HEK293 (cell line): ENCODE measurements around the gene CD81.

Experiments
- CTCF ChIA-PET: fragments of 350-600 bp; formaldehyde crosslinking; extraction: SDS; loops from one replicate; lab custom pipeline; 2021; ENCODE audit warnings: antibody characterized with exemption; lab: Yijun Ruan, JAX
- POLR2A ChIA-PET: fragments of 300-600 bp; formaldehyde crosslinking; extraction: SDS; loops from one replicate; lab custom pipeline; 2020; ENCODE audit warnings: antibody characterized with exemption, inconsistent platforms; lab: Yijun Ruan, JAX
- H3K27ac ChIP-seq: fragments of 200-500 bp; sonication (Bioruptor generic); 2 replicates; pipeline ENCODE4 v1.5.1; 2014; ENCODE audit warnings: low read depth, low read length, control low read depth, inconsistent platforms; ENCODE audit errors: extremely low read depth
- H3K36me3 ChIP-seq, 2 experiments: fragments of 200-500 bp in 1 of 2; sonication (Bioruptor generic) in 1 of 2; 1 replicate in 1 of 2; 2 replicates in 1 of 2; pipeline ENCODE4 v1.5.1; 2014 to 2017; ENCODE audit warnings: inconsistent platforms in 2 of 2, low read length in 2 of 2; ENCODE audit not compliant: control insufficient read depth in 2 of 2, insufficient read depth in 1 of 2
- H3K4me1 ChIP-seq: fragments of 200-500 bp; sonication (Bioruptor generic); 2 replicates; pipeline ENCODE4 v1.5.1; 2014; ENCODE audit warnings: mild to moderate bottlenecking, low read length, inconsistent platforms; ENCODE audit not compliant: control insufficient read depth, insufficient read depth
- H3K4me3 ChIP-seq: 2 replicates; pipeline ENCODE4 v1.5.1; 2011; ENCODE audit warnings: low read depth, mild to moderate bottlenecking, control low read depth, low read length, moderate library complexity
- H3K9me3 ChIP-seq: fragments of 200-500 bp; sonication (Bioruptor generic); 2 replicates; pipeline ENCODE4 v1.5.1; 2014; ENCODE audit warnings: low read depth, low read length, inconsistent platforms; ENCODE audit not compliant: control insufficient read depth, insufficient read depth
- GLI2 ChIP-seq: fragments of 450-650 bp; formaldehyde crosslinking; IDR thresholded peaks from 2 replicates; pipeline ENCODE4; 2017; ENCODE audit warnings: missing biosample characterization, missing genetic modification characterization, low read depth, borderline replicate concordance
- HOXD13 ChIP-seq: sonication (generic); formaldehyde crosslinking; IDR thresholded peaks from 2 replicates; pipeline ENCODE4 v1.8.0; 2022; ENCODE audit warnings: missing genetic modification reagents, borderline replicate concordance
- KLF7 ChIP-seq: fragments of 450-650 bp; formaldehyde crosslinking; IDR thresholded peaks from 2 replicates; pipeline ENCODE4 v1.5.1; 2016; ENCODE audit warnings: missing biosample characterization, missing genetic modification characterization, borderline replicate concordance
- MEIS1 ChIP-seq: sonication (generic); formaldehyde crosslinking; IDR thresholded peaks from 2 replicates; pipeline ENCODE4 v1.8.1; 2022; ENCODE audit warnings: missing genetic modification reagents, mild to moderate bottlenecking, borderline replicate concordance
- SALL2 ChIP-seq: fragments of 450-650 bp; formaldehyde crosslinking; IDR thresholded peaks from 2 replicates; pipeline ENCODE4 v1.5.0; 2017; ENCODE audit warnings: missing biosample characterization, mild to moderate bottlenecking, missing genetic modification characterization, borderline replicate concordance
- SETDB1 ChIP-seq: IDR thresholded peaks from one replicate; pipeline ENCODE4 v1.6.1; 2017; ENCODE audit warnings: mild to moderate bottlenecking, low read length, moderate library complexity, mixed read lengths; ENCODE audit not compliant: insufficient read length
- ZBTB20 ChIP-seq: fragments of 450-650 bp; formaldehyde crosslinking; IDR thresholded peaks from 2 replicates; pipeline ENCODE4 v1.5.1; 2016; ENCODE audit warnings: missing biosample characterization, missing genetic modification characterization
- ZEB2 ChIP-seq: fragments of 450-650 bp; formaldehyde crosslinking; IDR thresholded peaks from 2 replicates; pipeline ENCODE4 v1.5.1; 2016; ENCODE audit warnings: missing biosample characterization, missing genetic modification characterization
- ZNF140 ChIP-seq: fragments of 450-650 bp; formaldehyde crosslinking; IDR thresholded peaks from 2 replicates; pipeline ENCODE4 v1.5.1; 2016; ENCODE audit warnings: missing biosample characterization, missing genetic modification characterization
- ZNF146 ChIP-seq: fragments of 450-650 bp; formaldehyde crosslinking; IDR thresholded peaks from 2 replicates; pipeline ENCODE4 v1.5.1; 2016; ENCODE audit warnings: missing biosample characterization, missing genetic modification characterization
- ZNF16 ChIP-seq: fragments of 450-650 bp; formaldehyde crosslinking; IDR thresholded peaks from 2 replicates; pipeline ENCODE4 v1.5.1; 2016; ENCODE audit warnings: low read depth, missing biosample characterization, missing genetic modification characterization
- ZNF211 ChIP-seq: fragments of 450-650 bp; formaldehyde crosslinking; IDR thresholded peaks from 2 replicates; pipeline ENCODE4 v1.5.1; 2016; ENCODE audit warnings: low read depth, missing biosample characterization, missing genetic modification characterization
- ZNF223 ChIP-seq: fragments of 450-650 bp; formaldehyde crosslinking; IDR thresholded peaks from 2 replicates; pipeline ENCODE4 v1.5.1; 2016; ENCODE audit warnings: missing biosample characterization, missing genetic modification characterization
- ZNF239 ChIP-seq: fragments of 450-650 bp; formaldehyde crosslinking; IDR thresholded peaks from 2 replicates; pipeline ENCODE4 v1.5.1; 2016; ENCODE audit warnings: missing biosample characterization, missing genetic modification characterization
- ZNF24 ChIP-seq: fragments of 450-650 bp; formaldehyde crosslinking; IDR thresholded peaks from 2 replicates; pipeline ENCODE4 v1.5.1; 2016; ENCODE audit warnings: missing biosample characterization, missing genetic modification characterization
- ZNF423 ChIP-seq: fragments of 450-650 bp; formaldehyde crosslinking; IDR thresholded peaks from 2 replicates; pipeline ENCODE4 v1.5.1; 2016; ENCODE audit warnings: missing biosample characterization, missing genetic modification characterization
- ZNF660 ChIP-seq: fragments of 450-650 bp; IDR thresholded peaks from 2 replicates; pipeline ENCODE4 v1.5.1; 2018; ENCODE audit warnings: missing biosample characterization, mild to moderate bottlenecking, missing genetic modification characterization
- ZNF843 ChIP-seq: fragments of 450-650 bp; formaldehyde crosslinking; IDR thresholded peaks from 2 replicates; pipeline ENCODE4 v1.5.1; 2016; ENCODE audit warnings: missing biosample characterization, missing genetic modification characterization
- ZSCAN23 ChIP-seq: fragments of 450-650 bp; formaldehyde crosslinking; IDR thresholded peaks from 2 replicates; pipeline ENCODE4 v1.5.1; 2016; ENCODE audit warnings: missing biosample characterization, missing genetic modification characterization
- TF ChIP-seq, protein P1 (sequence below): fragments of 450-650 bp; formaldehyde crosslinking; IDR thresholded peaks from 2 replicates; pipeline ENCODE4 v1.5.1; 2016; ENCODE audit warnings: missing biosample characterization, missing genetic modification characterization
- TF ChIP-seq, protein P2 (sequence below): fragments of 450-650 bp; formaldehyde crosslinking; IDR thresholded peaks from 2 replicates; pipeline ENCODE4 v1.5.1; 2016; ENCODE audit warnings: missing biosample characterization, missing genetic modification characterization
- TF ChIP-seq, protein P3 (sequence below): fragments of 450-650 bp; formaldehyde crosslinking; IDR thresholded peaks from 2 replicates; pipeline ENCODE4 v1.5.1; 2016; ENCODE audit warnings: missing biosample characterization, missing genetic modification characterization
- TF ChIP-seq, protein P4 (sequence below): fragments of 450-650 bp; formaldehyde crosslinking; IDR thresholded peaks from 2 replicates; pipeline ENCODE4 v1.5.1; 2016; ENCODE audit warnings: missing biosample characterization, missing genetic modification characterization

CD81 gene

DNA sequence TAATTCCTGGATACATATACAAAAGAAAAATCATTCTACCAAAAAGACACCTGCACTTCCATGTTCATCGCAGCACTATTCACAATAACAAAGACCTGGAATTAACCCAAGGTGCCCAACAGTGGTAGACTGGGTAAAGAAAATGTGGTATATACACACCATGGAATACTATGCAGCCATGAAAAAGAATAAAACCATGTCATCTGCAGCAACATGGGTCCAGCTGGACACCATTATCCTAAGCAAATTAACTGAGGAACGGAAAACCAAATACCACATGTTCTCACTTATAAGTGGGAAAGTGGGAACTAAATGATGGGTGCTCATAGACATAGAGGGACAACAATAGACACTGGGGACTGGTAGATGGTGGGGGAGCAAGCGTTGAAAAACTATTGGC, 62.7 kb downstream of the CD81 start:
- Histone ChIP-seq H3K4me1 (no peaks in the 10 kb centered on the region), H3K4me3 (no peak overlapping the region), H3K27ac (no peak overlapping the region), H3K9me3 (no peaks in the 10 kb centered on the region), H3K36me3 (no peaks in the 10 kb centered on the region)
- POLR2A ChIA-PET = no interaction called here
- CTCF ChIA-PET = interaction anchor here (4.3 kb wide), 1 partner anchor 92 kb away, joined by 24 read pairs; no protein-coding TSS in a partner anchor
- no peak for TF ChIP-seq ZBTB20 (tag by site-specific recombination)
- peak; percentile 85 for TF ChIP-seq ZNF146
- TF ChIP-seq, protein P1, sequence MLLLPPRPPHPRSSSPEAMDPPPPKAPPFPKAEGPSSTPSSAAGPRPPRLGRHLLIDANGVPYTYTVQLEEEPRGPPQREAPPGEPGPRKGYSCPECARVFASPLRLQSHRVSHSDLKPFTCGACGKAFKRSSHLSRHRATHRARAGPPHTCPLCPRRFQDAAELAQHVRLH = peak; percentile 59
- TF ChIP-seq, protein P2, sequence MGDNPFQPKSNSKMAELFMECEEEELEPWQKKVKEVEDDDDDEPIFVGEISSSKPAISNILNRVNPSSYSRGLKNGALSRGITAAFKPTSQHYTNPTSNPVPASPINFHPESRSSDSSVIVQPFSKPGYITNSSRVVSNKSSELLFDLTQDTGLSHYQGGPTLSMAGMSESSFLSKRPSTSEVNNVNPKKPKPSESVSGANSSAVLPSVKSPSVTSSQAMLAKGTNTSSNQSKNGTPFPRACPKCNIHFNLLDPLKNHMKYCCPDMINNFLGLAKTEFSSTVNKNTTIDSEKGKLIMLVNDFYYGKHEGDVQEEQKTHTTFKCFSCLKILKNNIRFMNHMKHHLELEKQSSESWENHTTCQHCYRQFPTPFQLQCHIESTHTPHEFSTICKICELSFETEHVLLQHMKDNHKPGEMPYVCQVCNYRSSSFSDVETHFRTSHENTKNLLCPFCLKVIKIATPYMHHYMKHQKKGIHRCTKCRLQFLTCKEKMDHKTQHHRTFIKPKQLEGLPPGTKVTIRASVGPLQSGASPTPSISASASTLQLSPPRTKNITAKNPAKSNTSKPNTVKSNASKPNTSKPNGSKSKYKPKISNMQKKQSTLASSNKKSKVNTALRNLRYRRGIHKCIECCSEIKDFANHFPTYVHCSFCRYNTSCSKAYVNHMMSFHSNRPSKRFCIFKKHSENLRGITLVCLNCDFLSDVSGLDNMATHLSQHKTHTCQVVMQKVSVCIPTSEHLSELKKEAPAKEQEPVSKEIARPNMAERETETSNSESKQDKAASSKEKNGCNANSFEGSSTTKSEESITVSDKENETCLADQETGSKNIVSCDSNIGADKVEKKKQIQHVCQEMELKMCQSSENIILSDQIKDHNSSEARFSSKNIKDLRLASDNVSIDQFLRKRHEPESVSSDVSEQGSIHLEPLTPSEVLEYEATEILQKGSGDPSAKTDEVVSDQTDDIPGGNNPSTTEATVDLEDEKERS = peak; percentile 59; the same call in 1 of the 2 replicates
- TF ChIP-seq, all 188 proteins: peak for 3

DNA sequence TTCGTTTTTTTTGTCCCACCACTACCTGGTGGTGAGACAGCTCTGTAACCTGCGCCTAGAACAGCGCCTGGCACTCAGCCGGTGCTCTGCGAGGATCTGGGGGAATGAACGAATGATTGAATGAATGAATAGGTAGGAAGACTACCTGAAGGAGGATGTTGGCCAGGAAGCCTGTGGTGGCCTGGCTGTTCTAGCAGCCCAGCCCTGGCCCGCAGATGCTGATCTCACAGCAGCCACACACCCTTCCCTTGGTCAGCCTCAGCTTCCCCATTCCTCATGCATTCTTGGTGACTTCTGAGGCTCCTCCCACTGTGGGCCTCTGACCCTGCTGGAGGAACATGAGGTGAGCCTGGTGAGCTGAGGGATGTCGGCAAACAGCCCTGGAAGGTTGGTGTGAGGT, 63.5 kb downstream of the CD81 start:
- Histone ChIP-seq H3K4me1 (no peaks in the 10 kb centered on the region), H3K36me3 (no peaks in the 10 kb centered on the region), H3K27ac (no peak overlapping the region), H3K9me3 (no peaks in the 10 kb centered on the region), H3K4me3 (no peak overlapping the region)
- TF ChIP-seq ZNF660 (tag by site-specific recombination) = no peak
- TF ChIP-seq, protein P1 = no peak
- TF ChIP-seq ZEB2 (tag by site-specific recombination) = no peak
- TF ChIP-seq ZNF24 (tag by site-specific recombination) = no peak
- TF ChIP-seq SALL2 = no peak
- no peak for TF ChIP-seq ZNF211 (tag by site-specific recombination)
- no peak for TF ChIP-seq MEIS1 (CRISPR knock-in tag)
- no peak for TF ChIP-seq ZNF223 (tag by site-specific recombination)
- TF ChIP-seq ZSCAN23 (tag by site-specific recombination) = no peak
- no peak for TF ChIP-seq SETDB1
- TF ChIP-seq, protein P3, sequence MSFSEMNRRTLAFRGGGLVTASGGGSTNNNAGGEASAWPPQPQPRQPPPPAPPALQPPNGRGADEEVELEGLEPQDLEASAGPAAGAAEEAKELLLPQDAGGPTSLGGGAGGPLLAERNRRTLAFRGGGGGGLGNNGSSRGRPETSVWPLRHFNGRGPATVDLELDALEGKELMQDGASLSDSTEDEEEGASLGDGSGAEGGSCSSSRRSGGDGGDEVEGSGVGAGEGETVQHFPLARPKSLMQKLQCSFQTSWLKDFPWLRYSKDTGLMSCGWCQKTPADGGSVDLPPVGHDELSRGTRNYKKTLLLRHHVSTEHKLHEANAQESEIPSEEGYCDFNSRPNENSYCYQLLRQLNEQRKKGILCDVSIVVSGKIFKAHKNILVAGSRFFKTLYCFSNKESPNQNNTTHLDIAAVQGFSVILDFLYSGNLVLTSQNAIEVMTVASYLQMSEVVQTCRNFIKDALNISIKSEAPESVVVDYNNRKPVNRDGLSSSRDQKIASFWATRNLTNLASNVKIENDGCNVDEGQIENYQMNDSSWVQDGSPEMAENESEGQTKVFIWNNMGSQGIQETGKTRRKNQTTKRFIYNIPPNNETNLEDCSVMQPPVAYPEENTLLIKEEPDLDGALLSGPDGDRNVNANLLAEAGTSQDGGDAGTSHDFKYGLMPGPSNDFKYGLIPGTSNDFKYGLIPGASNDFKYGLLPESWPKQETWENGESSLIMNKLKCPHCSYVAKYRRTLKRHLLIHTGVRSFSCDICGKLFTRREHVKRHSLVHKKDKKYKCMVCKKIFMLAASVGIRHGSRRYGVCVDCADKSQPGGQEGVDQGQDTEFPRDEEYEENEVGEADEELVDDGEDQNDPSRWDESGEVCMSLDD (tag by site-specific recombination) = no peak
- no peak for TF ChIP-seq GLI2 (tag by site-specific recombination)
- TF ChIP-seq ZNF843 (tag by site-specific recombination) = no peak
- no peak for TF ChIP-seq ZNF140 (tag by site-specific recombination)
- no peak for TF ChIP-seq HOXD13 (CRISPR knock-in tag)
- TF ChIP-seq ZNF423 (tag by site-specific recombination) = no peak
- TF ChIP-seq KLF7 (tag by site-specific recombination) = no peak
- TF ChIP-seq ZNF16 (tag by site-specific recombination) = no peak
- TF ChIP-seq ZNF239 (tag by site-specific recombination) = no peak
- TF ChIP-seq, protein P4, sequence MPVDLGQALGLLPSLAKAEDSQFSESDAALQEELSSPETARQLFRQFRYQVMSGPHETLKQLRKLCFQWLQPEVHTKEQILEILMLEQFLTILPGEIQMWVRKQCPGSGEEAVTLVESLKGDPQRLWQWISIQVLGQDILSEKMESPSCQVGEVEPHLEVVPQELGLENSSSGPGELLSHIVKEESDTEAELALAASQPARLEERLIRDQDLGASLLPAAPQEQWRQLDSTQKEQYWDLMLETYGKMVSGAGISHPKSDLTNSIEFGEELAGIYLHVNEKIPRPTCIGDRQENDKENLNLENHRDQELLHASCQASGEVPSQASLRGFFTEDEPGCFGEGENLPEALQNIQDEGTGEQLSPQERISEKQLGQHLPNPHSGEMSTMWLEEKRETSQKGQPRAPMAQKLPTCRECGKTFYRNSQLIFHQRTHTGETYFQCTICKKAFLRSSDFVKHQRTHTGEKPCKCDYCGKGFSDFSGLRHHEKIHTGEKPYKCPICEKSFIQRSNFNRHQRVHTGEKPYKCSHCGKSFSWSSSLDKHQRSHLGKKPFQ (tag by site-specific recombination) = no peak
- ChIA-PET CTCF (no interaction called here), POLR2A (no interaction called here)
